H1 (cell line): ENCODE results near the gene CES3. TPM values are rescaled to one million over a fixed set of nuclear protein-coding genes. Genes with fewer than 3 reads are reported as not detected.

ENCODE experiments used
- CTCF ChIA-PET: fragments of 300-600 bp; sonication (Branson Sonifier 250); formaldehyde crosslinking; loops from one replicate; lab custom pipeline; 2021; ENCODE audit not compliant: partially characterized antibody; lab: Charles Lee
- POLR2A ChIA-PET: fragments of 300-600 bp; sonication (Branson Sonifier 250); formaldehyde crosslinking; loops from one replicate; lab custom pipeline; 2021; ENCODE audit warnings: inconsistent platforms; ENCODE audit not compliant: partially characterized antibody; lab: Charles Lee
- DNase-seq, 2 experiments: peaks; one replicate each; pipeline versions ENCODE4 v3.0.0 to v3.0.0-alpha.2; 2010 to 2022; ENCODE audit warnings: low spot score in 2 of 2, low read depth in 1 of 2, mixed read lengths in 1 of 2
- FAIRE-seq: peaks from 2 replicates; lab custom pipeline; 2011; peaks lifted over from hg19 to GRCh38; lab: Jason Lieb, UNC
- H2AFZ ChIP-seq: 2 replicates; pipeline ENCODE4 v1.8.1; 2012; ENCODE audit warnings: low read length, inconsistent platforms
- H2AK5ac ChIP-seq: 2 replicates; pipeline ENCODE4 v1.6.1; 2013; ENCODE audit warnings: low read depth, low read length
- H2BK120ac ChIP-seq: replicated peaks from 2 replicates; pipeline ENCODE3; 2013; ENCODE audit warnings: low read depth, low read length, inconsistent platforms
- H2BK12ac ChIP-seq: 2 replicates; pipeline ENCODE4 v1.6.1; 2013; ENCODE audit warnings: low read depth, low read length
- H2BK15ac ChIP-seq: 2 replicates; pipeline ENCODE4 v1.6.1; 2013; ENCODE audit warnings: low read length
- H2BK20ac ChIP-seq: 2 replicates; pipeline ENCODE4 v1.6.1; 2013; ENCODE audit warnings: low read length
- H2BK5ac ChIP-seq: 2 replicates; pipeline ENCODE4 v1.6.1; 2013; ENCODE audit warnings: low read depth, low read length
- H3K14ac ChIP-seq: 2 replicates; pipeline ENCODE4 v1.6.1; 2013; ENCODE audit warnings: inconsistent platforms; ENCODE audit not compliant: insufficient read length
- H3K18ac ChIP-seq: 2 replicates; pipeline ENCODE4 v1.6.1; 2013; ENCODE audit warnings: low read length; ENCODE audit errors: extremely low read depth
- H3K23ac ChIP-seq: 2 replicates; pipeline ENCODE4 v1.6.1; 2013; ENCODE audit warnings: inconsistent platforms; ENCODE audit not compliant: insufficient read length
- H3K23me2 ChIP-seq: 2 replicates; pipeline ENCODE4 v1.6.1; 2013; ENCODE audit warnings: low read depth, low read length
- H3K27ac ChIP-seq: 2 replicates; pipeline ENCODE4 v1.6.1; 2011; ENCODE audit warnings: low read depth, low read length, inconsistent platforms
- H3K27me3 ChIP-seq, 4 experiments: replicated peaks in 1 of 4; 1 replicate in 1 of 4; 2 replicates in 3 of 4; pipeline versions ENCODE4 v1.6.1 to v1.8.1; 2011 to 2013; ENCODE audit warnings: low read length in 3 of 4, mild to moderate bottlenecking in 3 of 4, inconsistent platforms in 2 of 4, mixed read lengths in 2 of 4, moderate library complexity in 1 of 4; ENCODE audit not compliant: control insufficient read depth in 3 of 4, insufficient read depth in 3 of 4; ENCODE audit errors: extremely low read depth in 1 of 4
- H3K36me3 ChIP-seq, 4 experiments: 2 replicates each; pipeline versions ENCODE4 v1.6.1 to v1.8.1; 2011 to 2013; ENCODE audit warnings: mild to moderate bottlenecking in 4 of 4, low read length in 3 of 4, moderate library complexity in 2 of 4, control low read depth in 1 of 4, inconsistent platforms in 1 of 4; ENCODE audit not compliant: insufficient read depth in 4 of 4, control insufficient read depth in 2 of 4
- H3K4ac ChIP-seq: replicated peaks from 2 replicates; pipeline ENCODE3; 2013; ENCODE audit warnings: low read length, low read depth, mixed read lengths, inconsistent platforms; ENCODE audit not compliant: insufficient read length
- H3K4me1 ChIP-seq, 4 experiments: replicated peaks in 1 of 4; 1 replicate in 1 of 4; 2 replicates in 3 of 4; pipeline versions ENCODE4 v1.6.1 to v1.8.1; 2011 to 2013; ENCODE audit warnings: low read length in 3 of 4, inconsistent platforms in 2 of 4, mixed read lengths in 1 of 4; ENCODE audit not compliant: insufficient read depth in 4 of 4, control insufficient read depth in 3 of 4
- H3K4me2 ChIP-seq, 2 experiments: 2 replicates each; pipeline versions ENCODE4 v1.6.1 to v1.8.1; 2011 to 2013; ENCODE audit warnings: low read depth in 2 of 2, low read length in 2 of 2, control low read depth in 1 of 2, inconsistent platforms in 1 of 2, mild to moderate bottlenecking in 1 of 2; ENCODE audit not compliant: insufficient read depth in 1 of 2
- H3K4me3 ChIP-seq, 4 experiments: fragments of 200-600, 300-600 bp in 1 of 4; sonication (generic), shearing (Covaris generic), sonication (Bioruptor Twin) in 1 of 4; 2 replicates each; pipeline versions ENCODE4 v1.5.1 to v1.8.1; 2011 to 2016; ENCODE audit warnings: low read length in 4 of 4, low read depth in 3 of 4, control low read depth in 2 of 4, inconsistent platforms in 2 of 4, mild to moderate bottlenecking in 2 of 4, mixed read lengths in 1 of 4, moderate library complexity in 1 of 4; ENCODE audit not compliant: insufficient read depth in 2 of 4; ENCODE audit errors: extremely low read depth in 1 of 4
- H3K56ac ChIP-seq: replicated peaks from 2 replicates; pipeline ENCODE3; 2013; ENCODE audit warnings: low read depth, mild to moderate bottlenecking, mixed read lengths, low read length, inconsistent platforms; ENCODE audit not compliant: insufficient read length
- H3K79me1 ChIP-seq: 2 replicates; pipeline ENCODE4 v1.6.1; 2013; ENCODE audit warnings: low read depth, low read length, control low read depth
- H3K79me2 ChIP-seq, 2 experiments: 2 replicates each; pipeline versions ENCODE4 v1.6.1 to v1.8.1; 2012 to 2013; ENCODE audit warnings: low read length in 2 of 2, mild to moderate bottlenecking in 2 of 2, inconsistent platforms in 1 of 2; ENCODE audit not compliant: insufficient read depth in 2 of 2, control insufficient read depth in 1 of 2
- H3K9ac ChIP-seq, 4 experiments: replicated peaks in 1 of 4; 1 replicate in 1 of 4; 2 replicates in 3 of 4; pipeline versions ENCODE4 v1.6.1 to v1.8.1; 2011 to 2013; ENCODE audit warnings: low read depth in 3 of 4, low read length in 3 of 4, control low read depth in 2 of 4, mild to moderate bottlenecking in 2 of 4, moderate library complexity in 2 of 4, inconsistent platforms in 1 of 4; ENCODE audit errors: extremely low read depth in 1 of 4
- H3K9me3 ChIP-seq, 2 experiments: 2 replicates each; pipeline versions ENCODE4 v1.6.1 to v1.8.1; 2012 to 2013; ENCODE audit warnings: mild to moderate bottlenecking in 2 of 2, moderate library complexity in 2 of 2, control low read depth in 1 of 2, inconsistent platforms in 1 of 2, low read depth in 1 of 2, low read length in 1 of 2, mixed read lengths in 1 of 2; ENCODE audit not compliant: insufficient read depth in 2 of 2
- H4K20me1 ChIP-seq, 2 experiments: replicated peaks in 1 of 2; 2 replicates each; pipeline versions ENCODE3 to v1.8.1; 2011 to 2013; ENCODE audit warnings: inconsistent platforms in 2 of 2, low read length in 2 of 2, mild to moderate bottlenecking in 1 of 2; ENCODE audit not compliant: insufficient read depth in 2 of 2, control insufficient read depth in 1 of 2
- H4K5ac ChIP-seq: 2 replicates; pipeline ENCODE4 v1.6.1; 2013; ENCODE audit warnings: low read length, low read depth, mixed read lengths, inconsistent platforms; ENCODE audit not compliant: insufficient read length
- H4K8ac ChIP-seq: 2 replicates; pipeline ENCODE4 v1.8.0; 2013; ENCODE audit warnings: mild to moderate bottlenecking, moderate library complexity, low read length, inconsistent platforms; ENCODE audit not compliant: insufficient read depth; ENCODE audit errors: extremely low read depth
- H4K91ac ChIP-seq: replicated peaks from 2 replicates; pipeline ENCODE3; 2013; ENCODE audit warnings: low read length, mixed read lengths, inconsistent platforms; ENCODE audit not compliant: insufficient read length
- BACH1 ChIP-seq: IDR thresholded peaks from 2 replicates; pipeline ENCODE4 v1.6.1; 2012; ENCODE audit warnings: low read length, improper control_type of control experiment
- CREB1 ChIP-seq: IDR thresholded peaks from 2 replicates; pipeline ENCODE4 v1.6.1; 2012; ENCODE audit warnings: inconsistent platforms
- CTCF ChIP-seq, 3 experiments: IDR thresholded peaks; 1 replicate in 2 of 3; 2 replicates in 1 of 3; pipeline versions ENCODE4 v1.5.1 to v1.6.1; 2011; ENCODE audit warnings: low read length in 3 of 3, mild to moderate bottlenecking in 3 of 3, inconsistent platforms in 2 of 3, low read depth in 1 of 3, moderate library complexity in 1 of 3; ENCODE audit not compliant: insufficient read depth in 1 of 3; ENCODE audit errors: control extremely low read depth in 1 of 3
- E2F6 ChIP-seq: IDR thresholded peaks from 2 replicates; pipeline ENCODE4 v1.6.1; 2012; ENCODE audit warnings: inconsistent platforms
- EP300 ChIP-seq, 2 experiments: IDR thresholded peaks; 1 replicate in 1 of 2; 2 replicates in 1 of 2; pipeline ENCODE4 v1.6.1; 2011 to 2012; ENCODE audit warnings: low read depth in 2 of 2, low read length in 2 of 2, mild to moderate bottlenecking in 2 of 2, borderline replicate concordance in 1 of 2, inconsistent platforms in 1 of 2, moderate library complexity in 1 of 2
- EZH2 ChIP-seq: fragments of 200-600 bp; sonication (generic); IDR thresholded peaks from 2 replicates; pipeline ENCODE4 v1.7.1; 2012; ENCODE audit warnings: low read depth, mild to moderate bottlenecking, moderate library complexity, low read length, inconsistent platforms; ENCODE audit not compliant: severe bottlenecking
- FOSL1 ChIP-seq: IDR thresholded peaks from 2 replicates; pipeline ENCODE4 v1.6.1; 2011; ENCODE audit warnings: mild to moderate bottlenecking, low read depth, low read length, moderate library complexity; ENCODE audit not compliant: insufficient read depth
- KDM1A ChIP-seq: fragments of 200-600, 300-600 bp; sonication (generic); IDR thresholded peaks from 2 replicates; pipeline ENCODE4 v1.7.1; 2016; ENCODE audit warnings: mild to moderate bottlenecking, low read length, borderline replicate concordance
- NRF1 ChIP-seq: IDR thresholded peaks from 2 replicates; pipeline ENCODE4 v1.6.1; 2011; ENCODE audit warnings: mild to moderate bottlenecking, low read depth, low read length, improper control_type of control experiment
- SP1 ChIP-seq: IDR thresholded peaks from 2 replicates; pipeline ENCODE4 v1.6.1; 2011; ENCODE audit warnings: low read depth, low read length
- TEAD4 ChIP-seq: IDR thresholded peaks from 2 replicates; pipeline ENCODE4 v1.6.1; 2012; ENCODE audit warnings: low read depth, low read length, inconsistent platforms, mixed read lengths
- WGBS, 2 experiments: shearing (Covaris generic) in 1 of 2; methylation state at CpG; one replicate each; pipeline versions ENCODE4 v1.1.6 to v1.1.7; 2013 to 2015; ENCODE audit warnings: low lambda C conversion rate in 2 of 2, mixed read lengths in 2 of 2, inconsistent platforms in 1 of 2, low coverage in 1 of 2, missing lambda C conversion rate in 1 of 2; ENCODE audit not compliant: insufficient replicate concordance in 2 of 2, insufficient coverage in 1 of 2, insufficient read length in 1 of 2; ENCODE audit errors: extremely low coverage in 1 of 2, missing lambda C conversion rate in 1 of 2; 5-methylcytosine and 5-hydroxymethylcytosine counted together
- polyA plus RNA-seq, 7 experiments: library from polyadenylated mRNA; depleted of rRNA in 3 of 7; stranded (reverse) in 5 of 7; unstranded in 2 of 7; fragments of >200 nt in 5 of 7; fragments of 200-250 nt in 2 of 7; gene quantifications; 1 replicate in 5 of 7; 2 replicates in 1 of 7; 4 replicates in 1 of 7; pipeline versions ENCODE4 v1.2.1 to v1.2.3, GENCODE V29; 2011 to 2013; ENCODE audit warnings: missing spikeins in 2 of 7, mixed read lengths in 2 of 7
- total RNA-seq: library from RNA; stranded (reverse); fragmentation: NEBNext Ultra II Directional; extraction: Animal tissue kit (Norgen Biotek cat#: 25700); gene quantifications from 2 replicates; pipeline ENCODE4 v1.2.1, GENCODE V29; 2021

CES3 gene
- total and polyA plus RNA-seq, 2 of the 8 experiments (the other 6 are each of a cell fraction or from before 2014, with no cell fraction given) = 1.6 to 2.2 TPM

- H3K79me1 ChIP-seq = no peaks in the 10 kb centered on the region
- H4K20me1 ChIP-seq = peaks cover 0 to 2% of the 10 kb centered on the region in 2 experiments
- H3K9me3 ChIP-seq = no peaks in the 10 kb centered on the region
- H2AFZ ChIP-seq = no peak overlapping the region
- H3K23me2 ChIP-seq = peaks cover 11% of the 10 kb centered on the region; the same call in 1 of the 2 replicates
- no peak overlapping the region for H2AK5ac ChIP-seq
- no peak overlapping the region for H2BK20ac ChIP-seq
- peaks cover 16 to 32% (median 27%) of the 10 kb centered on the region in 4 experiments for H3K27me3 ChIP-seq
- H4K8ac ChIP-seq = no peak overlapping the region
- no peak overlapping the region for H3K27ac ChIP-seq
- no peak overlapping the region for H4K91ac ChIP-seq
- no peak overlapping the region for H2BK120ac ChIP-seq
- POLR2A ChIA-PET = interaction anchor here (1.5 kb wide), 1 partner anchor 35 kb away, joined by 3 read pairs; no protein-coding TSS in a partner anchor
- H3K18ac ChIP-seq = no peak overlapping the region
- no peak overlapping the region for H2BK12ac ChIP-seq
- no peak overlapping the region for H2BK15ac ChIP-seq
- H3K36me3 ChIP-seq = no peaks in the 10 kb centered on the region
- H3K14ac ChIP-seq = no peak overlapping the region
- peaks cover 0 to 6% (median 4%) of the 10 kb centered on the region in 4 experiments; a peak in 4 of 7 replicates for H3K4me1 ChIP-seq
- CTCF ChIA-PET = interaction anchor here (0.8 to 10.2 kb wide), 11 partner anchors 9 to 144 kb away, joined by 3 to 89 read pairs (median 3); no protein-coding TSS in a partner anchor
- DNase-seq (no peak), FAIRE-seq (no peak)
- H3K56ac ChIP-seq = no peak overlapping the region
- no peak overlapping the region for H2BK5ac ChIP-seq
- H4K5ac ChIP-seq = no peak overlapping the region
- no peak overlapping the region for H3K4me3 ChIP-seq
- no peak overlapping the region for H3K23ac ChIP-seq
- no peak overlapping the region for H3K4ac ChIP-seq
- no peak overlapping the region for H3K9ac ChIP-seq
- 100% methylated on average over 2 of the region's 2 CpGs; no CpG with 5 or more reads in 1 of the 2 experiments for WGBS, 2 experiments
- no peaks in the 10 kb centered on the region for H3K79me2 ChIP-seq
- no peak overlapping the region for H3K4me2 ChIP-seq
- no peak for TF ChIP-seq BACH1
- no peak for TF ChIP-seq EZH2
- TF ChIP-seq EP300 (IDR thresholded peaks at IDR 0.05; ENCODE audit: borderline replicate concordance in 1 of 2, low read depth in 2 of 2, low read length in 2 of 2) = no peak
- TF ChIP-seq E2F6 = no peak
- TF ChIP-seq FOSL1 = no peak
- TF ChIP-seq TEAD4 = no peak
- TF ChIP-seq CREB1 = no peak
- TF ChIP-seq NRF1 = no peak
- no peak for TF ChIP-seq KDM1A
- TF ChIP-seq SP1 = no peak
- no peak for TF ChIP-seq CTCF (IDR thresholded peaks at IDR 0.05; ENCODE audit: control extremely low read depth in 1 of 3, insufficient read depth in 1 of 3, low read depth in 1 of 3, low read length in 3 of 3)
Observed at GRCh38 chr16:67011274-67011673, 50.2 kb downstream of the CES3 start.
